Measurements from ENCODE around the gene KRTAP4-2.

Gene KRTAP4-2

GRCh38 chr17:41147531-41148204 lies 30.4 kb downstream of the KRTAP4-2 start:
- no peaks in the 10 kb centered on the region for H4K20me1 ChIP-seq (ENCODE audit: insufficient read depth, low read length)
- DNase-seq (no peak), ATAC-seq (ENCODE audit: insufficient read depth, low read depth) (no peak)
- H3K9me3 ChIP-seq (ENCODE audit: insufficient read depth, low read length, severe bottlenecking) = peaks cover 6% of the 10 kb centered on the region
- H3K4me3 ChIP-seq (ENCODE audit: low read depth in 1 of 2, low read length in 2 of 2) = no peak overlapping the region
- H3K27me3 ChIP-seq (ENCODE audit: insufficient read depth, low read length, poor library complexity) = peaks cover 2% of the 10 kb centered on the region
- no peak overlapping the region for H3K9ac ChIP-seq (ENCODE audit: low read depth, low read length)
- no peaks in the 10 kb centered on the region for H3K36me3 ChIP-seq (ENCODE audit: insufficient read depth, low read length)
- H3K4me2 ChIP-seq (ENCODE audit: insufficient read depth, low read length) = no peak overlapping the region
- no peaks in the 10 kb centered on the region for H3K4me1 ChIP-seq (ENCODE audit: insufficient read depth, low read length)
- TF ChIP-seq EZH2 (IDR thresholded peaks at IDR 0.05; ENCODE audit: borderline replicate concordance, low read depth, low read length, severe bottlenecking) = no peak
- TF ChIP-seq CTCF (IDR thresholded peaks at IDR 0.05; ENCODE audit: borderline replicate concordance, extremely low read depth, low read length, poor library complexity, severe bottlenecking) = no peak
- no peaks in the 10 kb centered on the region for H3K79me2 ChIP-seq (ENCODE audit: insufficient read depth, low read length)
- no peak overlapping the region for H2AFZ ChIP-seq (ENCODE audit: low read depth, low read length)
- H3K27ac ChIP-seq (ENCODE audit: low read length) = no peak overlapping the region

GRCh38 chr17:41145261-41145660 lies 32.8 kb downstream of the KRTAP4-2 start:
- peaks cover 13% of the 10 kb centered on the region for H3K9me3 ChIP-seq (ENCODE audit: insufficient read depth, low read length, severe bottlenecking)
- TF ChIP-seq EZH2 (IDR thresholded peaks at IDR 0.05; ENCODE audit: borderline replicate concordance, low read depth, low read length, severe bottlenecking) = no peak
- no peak for TF ChIP-seq CTCF (IDR thresholded peaks at IDR 0.05; ENCODE audit: borderline replicate concordance, extremely low read depth, low read length, poor library complexity, severe bottlenecking)
- no peak overlapping the region for H3K9ac ChIP-seq (ENCODE audit: low read depth, low read length)
- no peaks in the 10 kb centered on the region for H3K36me3 ChIP-seq (ENCODE audit: insufficient read depth, low read length)
- H4K20me1 ChIP-seq (ENCODE audit: insufficient read depth, low read length) = no peaks in the 10 kb centered on the region
- no peak overlapping the region for H3K4me2 ChIP-seq (ENCODE audit: insufficient read depth, low read length)
- H3K4me1 ChIP-seq (ENCODE audit: insufficient read depth, low read length) = no peaks in the 10 kb centered on the region
- no peak overlapping the region for H2AFZ ChIP-seq (ENCODE audit: low read depth, low read length)
- no peaks in the 10 kb centered on the region for H3K27me3 ChIP-seq (ENCODE audit: insufficient read depth, low read length, poor library complexity)
- H3K27ac ChIP-seq (ENCODE audit: low read length) = no peak overlapping the region
- ATAC-seq (ENCODE audit: insufficient read depth, low read depth) (no peak), DNase-seq (no peak)
- H3K79me2 ChIP-seq (ENCODE audit: insufficient read depth, low read length) = no peaks in the 10 kb centered on the region
- no peak overlapping the region for H3K4me3 ChIP-seq (ENCODE audit: low read depth in 1 of 2, low read length in 2 of 2)

GRCh38 chr17:41144846-41145245 lies 33.2 kb downstream of the KRTAP4-2 start:
- no peak for ATAC-seq (ENCODE audit: insufficient read depth, low read depth)

More at GRCh38 chr17:41144846-41145245, 33.2 kb downstream of the KRTAP4-2 start:
- H4K20me1 ChIP-seq (ENCODE audit: insufficient read depth, low read length) = no peaks in the 10 kb centered on the region
- H3K27ac ChIP-seq (ENCODE audit: low read length) = no peak overlapping the region
- no peak overlapping the region for H3K9ac ChIP-seq (ENCODE audit: low read depth, low read length)
- no peaks in the 10 kb centered on the region for H3K27me3 ChIP-seq (ENCODE audit: insufficient read depth, low read length, poor library complexity)
- no peaks in the 10 kb centered on the region for H3K79me2 ChIP-seq (ENCODE audit: insufficient read depth, low read length)
- no peaks in the 10 kb centered on the region for H3K36me3 ChIP-seq (ENCODE audit: insufficient read depth, low read length)
- TF ChIP-seq CTCF (IDR thresholded peaks at IDR 0.05; ENCODE audit: borderline replicate concordance, extremely low read depth, low read length, poor library complexity, severe bottlenecking) (no peak), EZH2 (IDR thresholded peaks at IDR 0.05; ENCODE audit: borderline replicate concordance, low read depth, low read length, severe bottlenecking) (no peak)
- no peak overlapping the region for H3K4me3 ChIP-seq (ENCODE audit: low read depth in 1 of 2, low read length in 2 of 2)
- no peaks in the 10 kb centered on the region for H3K4me1 ChIP-seq (ENCODE audit: insufficient read depth, low read length)
- DNase-seq = no peak
- no peak overlapping the region for H2AFZ ChIP-seq (ENCODE audit: low read depth, low read length)
- H3K4me2 ChIP-seq (ENCODE audit: insufficient read depth, low read length) = no peak overlapping the region
- peaks cover 15% of the 10 kb centered on the region for H3K9me3 ChIP-seq (ENCODE audit: insufficient read depth, low read length, severe bottlenecking)
